Endothelial cell of umbilical vein (primary cell): Measurements from ENCODE around the gene GAS7. TPM values are rescaled to one million over a fixed set of nuclear protein-coding genes. Genes with fewer than 3 reads are reported as not detected.

Source experiments
- BruUV-seq: library from RNA; stranded (reverse); fragments of 400-500 nt; replicated peaks from 2 replicates; lab custom pipeline; 2021; lab: Mats Ljungman, UMichigan
- CTCF ChIA-PET: fragments of 300-600, 350-600 bp; sonication (Branson Sonifier 250); formaldehyde crosslinking; loops from one replicate; lab custom pipeline; 2021; ENCODE audit warnings: antibody characterized with exemption, inconsistent platforms; lab: Charles Lee
- POLR2A ChIA-PET: fragments of 300-600, 350-600 bp; sonication (Branson Sonifier 250); formaldehyde crosslinking; loops from one replicate; lab custom pipeline; 2021; ENCODE audit warnings: antibody characterized with exemption, inconsistent platforms; lab: Charles Lee
- DNase-seq: peaks from one replicate; pipeline ENCODE4 v3.0.0-alpha.2; 2011; ENCODE audit warnings: low read depth, low spot score
- FAIRE-seq: peaks from 2 replicates; lab custom pipeline; 2011; peaks lifted over from hg19 to GRCh38; lab: Jason Lieb, UNC
- H2AFZ ChIP-seq: 2 replicates; pipeline ENCODE4 v1.6.0; 2012; ENCODE audit warnings: low read depth, low read length, control low read depth, inconsistent platforms
- H3K27ac ChIP-seq: 2 replicates; pipeline ENCODE4 v1.5.1; 2011; ENCODE audit warnings: low read depth, mild to moderate bottlenecking, control low read depth, low read length, moderate library complexity; ENCODE audit not compliant: insufficient read depth
- H3K27me3 ChIP-seq, 2 experiments: 2 replicates each; pipeline versions ENCODE4 v1.6.0 to v1.6.1; 2011; ENCODE audit warnings: low read length in 2 of 2, mixed read lengths in 1 of 2; ENCODE audit not compliant: control insufficient read depth in 2 of 2, insufficient read depth in 2 of 2
- H3K36me3 ChIP-seq, 2 experiments: 2 replicates in 1 of 2; 3 replicates in 1 of 2; pipeline ENCODE4 v1.5.1; 2011; ENCODE audit warnings: low read length in 2 of 2, mild to moderate bottlenecking in 1 of 2, moderate library complexity in 1 of 2; ENCODE audit not compliant: control insufficient read depth in 2 of 2, insufficient read depth in 2 of 2; ENCODE audit errors: extremely low read depth in 1 of 2
- H3K4me1 ChIP-seq: 3 replicates; pipeline ENCODE4 v1.5.1; 2011; ENCODE audit warnings: mild to moderate bottlenecking, low read length; ENCODE audit not compliant: control insufficient read depth, insufficient read depth; ENCODE audit errors: extremely low read depth
- H3K4me2 ChIP-seq: 2 replicates; pipeline ENCODE4 v1.6.1; 2011; ENCODE audit warnings: low read length, control low read depth, mixed read lengths; ENCODE audit not compliant: insufficient read depth
- H3K4me3 ChIP-seq, 3 experiments: fragments of 200-600 bp in 1 of 3; sonication (generic), shearing (Covaris generic) in 1 of 3; replicated peaks in 1 of 3; 2 replicates each; pipeline ENCODE4 v1.5.1; 2011 to 2016; ENCODE audit warnings: control low read depth in 3 of 3, low read length in 3 of 3, mild to moderate bottlenecking in 2 of 3, inconsistent platforms in 1 of 3, low read depth in 1 of 3, moderate library complexity in 1 of 3; ENCODE audit not compliant: insufficient read depth in 1 of 3
- H3K79me2 ChIP-seq: 2 replicates; pipeline ENCODE4 v1.6.0; 2012; ENCODE audit warnings: low read length, inconsistent platforms; ENCODE audit not compliant: control insufficient read depth, insufficient read depth
- H3K9ac ChIP-seq: replicated peaks from 2 replicates; pipeline ENCODE3; 2011; ENCODE audit warnings: low read length, control low read depth; ENCODE audit not compliant: insufficient read depth; ENCODE audit errors: extremely low read depth
- H3K9me1 ChIP-seq: replicated peaks from 3 replicates; pipeline ENCODE4 v1.6.0; 2011; ENCODE audit warnings: mild to moderate bottlenecking, low read length; ENCODE audit not compliant: control insufficient read depth, insufficient read depth; ENCODE audit errors: extremely low read depth
- H3K9me3 ChIP-seq: replicated peaks from 2 replicates; pipeline ENCODE4 v1.5.1; 2012; ENCODE audit warnings: low read length, inconsistent platforms; ENCODE audit not compliant: control insufficient read depth, insufficient read depth
- H4K20me1 ChIP-seq: replicated peaks from 2 replicates; pipeline ENCODE3; 2011; ENCODE audit warnings: mild to moderate bottlenecking, low read length; ENCODE audit not compliant: control insufficient read depth, insufficient read depth; ENCODE audit errors: extremely low read depth
- CTCF ChIP-seq, 2 donors: IDR thresholded peaks; 1 replicate in 1 of 2; 2 replicates in 1 of 2; pipeline ENCODE4 v1.5.1; 2011; ENCODE audit warnings: low read length in 2 of 2, mild to moderate bottlenecking in 2 of 2, moderate library complexity in 2 of 2, control low read depth in 1 of 2, inconsistent platforms in 1 of 2, low read depth in 1 of 2; ENCODE audit not compliant: insufficient read depth in 1 of 2; ENCODE audit errors: extremely low read depth in 1 of 2
- POLR2AphosphoS5 ChIP-seq: IDR thresholded peaks from 2 replicates; pipeline ENCODE4 v1.6.1; 2012; ENCODE audit warnings: low read depth, mild to moderate bottlenecking, control low read depth, low read length, moderate library complexity; ENCODE audit not compliant: insufficient read depth
- dilution Hi-C: fragments of 300-500 bp; cut with MboI; formaldehyde crosslinking; loops from one replicate; pipeline ENCODE4 v1.15.0; 2019; ENCODE audit warnings: low sequenced_read_pairs; ENCODE audit not compliant: extremely low pct_ligation_motif_present
- intact Hi-C: fragments of 100-400 bp; cut with micrococcal nuclease; formaldehyde crosslinking; loops from one replicate; pipeline ENCODE4 v1.10.0; 2022
- polyA plus RNA-seq, 4 experiments: library from polyadenylated mRNA; depleted of rRNA in 3 of 4; stranded (reverse) in 3 of 4; unstranded in 1 of 4; fragments of >200 nt; gene quantifications; 2 replicates each; pipeline versions ENCODE4 v1.2.1 to v1.2.3, GENCODE V29; 2011 to 2012; ENCODE audit warnings: missing spikeins in 1 of 4
- total RNA-seq: library from RNA; stranded (reverse); gene quantifications from 2 replicates; pipeline ENCODE4 v1.2.3, GENCODE V29; 2021

GAS7 gene
- total and polyA plus RNA-seq, 2 donors (not counting 3 experiments of a cell fraction or from before 2014, with no cell fraction given), result not detected

GRCh38 chr17:9924735-9925191 is 273.6 kb downstream of the GAS7 start:
- no TSS peak for BruUV-seq
- POLR2A ChIA-PET, result no interaction called here
- H3K27me3 ChIP-seq, result no peaks in the 10 kb centered on the region

More at GRCh38 chr17:9924735-9925191, 273.6 kb downstream of the GAS7 start:
- Histone ChIP-seq H3K9ac (no peak overlapping the region), H3K79me2 (no peaks in the 10 kb centered on the region), H4K20me1 (no peaks in the 10 kb centered on the region), H3K4me3 (no peak overlapping the region), H2AFZ (no peak overlapping the region), H3K4me2 (no peak overlapping the region), H3K4me1 (no peaks in the 10 kb centered on the region), H3K27ac (no peak overlapping the region), H3K36me3 (no peaks in the 10 kb centered on the region), H3K9me3 (no peaks in the 10 kb centered on the region), H3K9me1 (no peaks in the 10 kb centered on the region)
- CTCF ChIA-PET, result interaction anchor here (0.6 to 2.3 kb wide), 12 partner anchors 9 to 707 kb away, joined by 3 to 108 read pairs (median 3); no protein-coding TSS in a partner anchor
- dilution Hi-C loops, result no loop called here
- TF ChIP-seq POLR2AphosphoS5 (no peak), CTCF (IDR thresholded peaks at IDR 0.05; ENCODE audit: extremely low read depth in 1 of 2, insufficient read depth in 1 of 2, low read depth in 1 of 2, low read length in 2 of 2) (peak; percentile 57 to 66)
- intact Hi-C loops, result loop anchor here (1.0 to 10.0 kb wide), 3 partner anchors 400 to 694 kb away; no protein-coding TSS in a partner anchor
- peak; percentile 47 for FAIRE-seq
- peak; percentile 39 for DNase-seq
